ENCODE data around the gene C19orf38.

Gene C19orf38

GRCh38 chr19:10916602-10917001 is 68.4 kb downstream of the C19orf38 start:
- TF ChIP-seq, protein P1, sequence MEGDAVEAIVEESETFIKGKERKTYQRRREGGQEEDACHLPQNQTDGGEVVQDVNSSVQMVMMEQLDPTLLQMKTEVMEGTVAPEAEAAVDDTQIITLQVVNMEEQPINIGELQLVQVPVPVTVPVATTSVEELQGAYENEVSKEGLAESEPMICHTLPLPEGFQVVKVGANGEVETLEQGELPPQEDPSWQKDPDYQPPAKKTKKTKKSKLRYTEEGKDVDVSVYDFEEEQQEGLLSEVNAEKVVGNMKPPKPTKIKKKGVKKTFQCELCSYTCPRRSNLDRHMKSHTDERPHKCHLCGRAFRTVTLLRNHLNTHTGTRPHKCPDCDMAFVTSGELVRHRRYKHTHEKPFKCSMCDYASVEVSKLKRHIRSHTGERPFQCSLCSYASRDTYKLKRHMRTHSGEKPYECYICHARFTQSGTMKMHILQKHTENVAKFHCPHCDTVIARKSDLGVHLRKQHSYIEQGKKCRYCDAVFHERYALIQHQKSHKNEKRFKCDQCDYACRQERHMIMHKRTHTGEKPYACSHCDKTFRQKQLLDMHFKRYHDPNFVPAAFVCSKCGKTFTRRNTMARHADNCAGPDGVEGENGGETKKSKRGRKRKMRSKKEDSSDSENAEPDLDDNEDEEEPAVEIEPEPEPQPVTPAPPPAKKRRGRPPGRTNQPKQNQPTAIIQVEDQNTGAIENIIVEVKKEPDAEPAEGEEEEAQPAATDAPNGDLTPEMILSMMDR (IDR thresholded peaks at IDR 0.05; ENCODE audit: low read depth, low read length), result no peak
- no peak for DNase-seq (ENCODE audit: low read depth, low spot score)
- no peak overlapping the region for H3K4me3 ChIP-seq (ENCODE audit: low read depth, low read length)
- in situ Hi-C loops (cut with HindIII; ENCODE audit: low sequenced_read_pairs), result no loop called here

DNA sequence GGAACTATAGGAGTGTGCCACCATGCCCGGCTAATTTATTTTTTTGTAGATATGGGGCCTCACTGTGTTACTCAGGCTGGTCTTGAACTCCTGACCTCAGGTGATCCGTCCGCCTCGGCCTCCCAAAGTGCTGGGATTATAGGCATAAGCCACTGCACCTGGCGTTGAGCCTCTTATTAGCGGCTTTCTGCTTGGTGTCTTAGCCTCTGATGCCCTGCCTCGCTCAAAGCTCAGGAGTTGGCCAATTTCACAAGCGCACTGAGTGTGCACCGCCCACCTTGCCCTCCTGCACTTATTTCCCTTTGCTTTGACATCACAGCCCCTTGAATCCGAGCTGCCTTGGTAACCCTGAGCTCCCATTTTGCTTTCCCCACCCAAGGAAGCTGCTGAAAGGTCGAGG is 70.1 kb downstream of the C19orf38 start:
- H3K4me3 ChIP-seq (ENCODE audit: low read depth, low read length), result no peak overlapping the region
- TF ChIP-seq, protein P1 (IDR thresholded peaks at IDR 0.05; ENCODE audit: low read depth, low read length), result no peak
- DNase-seq (ENCODE audit: low read depth, low spot score), result no peak
- in situ Hi-C loops (cut with HindIII; ENCODE audit: low sequenced_read_pairs), result no loop called here
